HG02763 (cell line): ENCODE results near the gene NXNL1.
"Not testable (repeated sequence)": the region's sequence is repeated elsewhere in the genome, so short reads cannot be mapped to it uniquely, and the experiment has no call there.

Experiments
- ATAC-seq: cut with Tn5 transposase; IDR thresholded peaks from one replicate; pipeline ENCODE4 v1.9.1; 2021; ENCODE audit warnings: mild to moderate bottlenecking, moderate library complexity; ENCODE audit not compliant: unreplicated experiment

Gene NXNL1

GRCh38 chr19:17460372-17461230 lies at the start of gene NXNL1:
NXNL1 (minus strand) TSS chr19:17460926; CDS start chr19:17460869, 57 bp downstream.
- no peak for ATAC-seq

GRCh38 chr19:17508558-17508933 lies 47.8 kb upstream of the NXNL1 start:
- not testable (repeated sequence) for ATAC-seq

- no peak for ATAC-seq
Measured at GRCh38 chr19:17506745-17507144, 46.0 kb upstream of the NXNL1 start.

GRCh38 chr19:17505223-17505622 lies 44.5 kb upstream of the NXNL1 start:
- no peak for ATAC-seq

- ATAC-seq = no peak
Measured at GRCh38 chr19:17504456-17504855, 43.7 kb upstream of the NXNL1 start.

- no peak for ATAC-seq
Measured at GRCh38 chr19:17504030-17504429, 43.3 kb upstream of the NXNL1 start.

- no peak for ATAC-seq
Measured at GRCh38 chr19:17503240-17503639, 42.5 kb upstream of the NXNL1 start.

- ATAC-seq = no peak
Measured at GRCh38 chr19:17500447-17501198, 39.9 kb upstream of the NXNL1 start.

- no peak for ATAC-seq
Measured at GRCh38 chr19:17499648-17500446, 39.1 kb upstream of the NXNL1 start.

GRCh38 chr19:17499025-17499424 lies 38.3 kb upstream of the NXNL1 start:
- not testable (repeated sequence) for ATAC-seq

- no peak for ATAC-seq
Measured at GRCh38 chr19:17497149-17497798, 36.5 kb upstream of the NXNL1 start.

GRCh38 chr19:17496337-17496997 lies 35.7 kb upstream of the NXNL1 start:
- ATAC-seq = no peak

GRCh38 chr19:17495639-17496296 lies 35.0 kb upstream of the NXNL1 start:
- no peak for ATAC-seq

GRCh38 chr19:17491287-17491686 lies 30.6 kb upstream of the NXNL1 start:
- ATAC-seq = no peak

- no peak for ATAC-seq
Measured at GRCh38 chr19:17490411-17490810, 29.7 kb upstream of the NXNL1 start.

- ATAC-seq = no peak
Measured at GRCh38 chr19:17489392-17490030, 28.8 kb upstream of the NXNL1 start.

GRCh38 chr19:17488593-17489391 lies 28.1 kb upstream of the NXNL1 start:
- ATAC-seq = no peak
